ENCODE data around the gene HK2. TPM values are rescaled to one million over a fixed set of nuclear protein-coding genes. Genes with fewer than 3 reads are reported as not detected.

HK2 gene
- total and polyA plus RNA-seq, 4 donors: 1.1 to 26.4 (median 13.9) TPM

DNA sequence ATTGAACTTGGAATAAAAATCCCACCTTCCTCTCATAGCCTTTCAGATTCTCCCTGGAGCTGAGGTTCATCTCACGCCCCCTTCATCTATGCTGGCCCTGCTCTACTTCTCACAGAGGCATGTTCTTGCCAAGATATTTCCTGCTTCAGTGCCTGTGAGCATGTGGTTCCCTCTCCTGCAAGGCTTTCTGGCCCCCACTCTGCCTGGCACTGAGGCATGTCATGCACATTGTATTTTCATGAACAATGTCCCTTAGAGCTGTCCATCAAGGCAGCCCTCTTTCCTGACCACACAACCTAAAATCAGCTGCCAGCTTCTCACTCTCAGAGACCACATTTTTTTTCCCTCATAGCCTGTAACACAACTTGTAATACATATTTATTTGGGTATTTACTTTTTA lies 18.0 kb upstream of the HK2 start:
- no peak overlapping the region for H3K27ac ChIP-seq (ENCODE audit: low read depth in 1 of 2, low read length in 2 of 2)
- no peak overlapping the region for H3K4me3 ChIP-seq (ENCODE audit: low read length in 2 of 2)
- no peak for DNase-seq
- 75 to 94% methylated on average over 1 of the region's 1 CpG for WGBS, 2 donors
- no peaks in the 10 kb centered on the region for H3K4me1 ChIP-seq (ENCODE audit: control insufficient read depth in 1 of 2, insufficient read depth in 2 of 2, low read length in 2 of 2)
- no peak for ATAC-seq (ENCODE audit: low FRiP score)
- H3K27me3 ChIP-seq (ENCODE audit: control insufficient read depth in 1 of 2, insufficient read depth in 2 of 2, low read length in 1 of 2): no peaks in the 10 kb centered on the region
- no peaks in the 10 kb centered on the region for H3K9me3 ChIP-seq (ENCODE audit: control insufficient read depth, low read length)
- no peaks in the 10 kb centered on the region for H3K36me3 ChIP-seq (ENCODE audit: control insufficient read depth in 1 of 2, insufficient read depth in 2 of 2, low read length in 1 of 2)
- intact Hi-C loops (cut with DNase I): no loop called here

DNA sequence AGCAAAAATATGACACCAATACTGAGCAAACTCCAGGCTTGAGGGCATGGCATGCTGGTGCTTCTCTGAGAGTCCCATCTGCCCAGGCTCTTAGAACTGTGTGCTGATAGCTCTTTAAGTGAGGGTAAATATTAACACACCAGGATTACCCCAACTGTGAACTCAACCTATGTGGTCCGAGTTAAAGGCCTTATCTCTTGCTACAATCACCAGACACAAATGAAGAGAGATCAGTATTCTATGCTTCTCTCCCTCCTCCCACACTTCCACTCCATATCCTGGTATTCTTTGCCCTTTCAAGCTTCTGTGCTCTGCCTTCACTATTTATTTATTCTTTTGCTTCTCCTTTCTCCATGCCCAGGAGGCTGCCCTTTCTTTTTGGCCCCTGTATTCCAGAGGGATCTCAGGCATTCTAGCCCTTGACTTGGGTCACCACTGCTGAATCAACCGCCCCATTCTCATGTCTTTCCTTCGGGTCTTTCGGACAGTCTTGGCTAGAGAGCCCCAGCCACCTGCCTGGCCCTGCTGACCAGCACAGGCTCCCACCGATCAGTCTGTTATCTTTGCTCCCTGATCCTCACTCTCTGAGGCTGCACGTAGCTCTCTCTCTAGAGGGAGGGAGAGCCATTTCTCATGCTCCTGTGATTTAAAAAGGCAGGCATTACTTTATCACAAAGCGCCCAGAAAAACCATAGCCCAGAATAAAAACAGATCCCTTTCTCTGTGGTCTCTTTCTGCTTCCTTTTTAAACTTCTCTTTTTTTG lies 17.2 kb upstream of the HK2 start:
- no peak overlapping the region for H3K4me3 ChIP-seq (ENCODE audit: low read length in 2 of 2)
- WGBS, 2 donors: 48% methylated on average over 7 of the region's 7 CpGs
- H3K4me1 ChIP-seq (ENCODE audit: control insufficient read depth in 1 of 2, insufficient read depth in 2 of 2, low read length in 2 of 2): no peaks in the 10 kb centered on the region
- no peaks in the 10 kb centered on the region for H3K27me3 ChIP-seq (ENCODE audit: control insufficient read depth in 1 of 2, insufficient read depth in 2 of 2, low read length in 1 of 2)
- no peak for DNase-seq
- intact Hi-C loops (cut with DNase I): no loop called here
- no peak for ATAC-seq (ENCODE audit: low FRiP score)
- H3K36me3 ChIP-seq (ENCODE audit: control insufficient read depth in 1 of 2, insufficient read depth in 2 of 2, low read length in 1 of 2): no peaks in the 10 kb centered on the region
- no peak overlapping the region for H3K27ac ChIP-seq (ENCODE audit: low read depth in 1 of 2, low read length in 2 of 2)
- no peaks in the 10 kb centered on the region for H3K9me3 ChIP-seq (ENCODE audit: control insufficient read depth, low read length)

DNA sequence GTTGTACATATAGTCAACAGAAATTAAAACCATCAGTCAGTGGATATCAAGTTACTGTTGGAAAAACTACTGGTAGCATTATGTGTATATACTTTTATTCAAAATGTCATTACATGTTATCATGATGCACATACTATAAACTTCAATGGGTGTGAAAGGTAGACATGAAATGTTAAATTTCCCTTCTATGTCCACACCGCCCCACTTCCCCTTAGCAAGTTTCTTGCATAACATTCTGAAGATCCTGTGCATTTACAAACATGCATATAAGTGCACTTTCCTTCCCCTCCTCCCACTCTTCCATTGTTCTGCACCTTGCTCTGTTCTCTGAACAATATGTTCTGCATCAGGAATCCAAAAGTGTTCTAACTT lies 16.6 kb upstream of the HK2 start:
- H3K27me3 ChIP-seq (ENCODE audit: control insufficient read depth in 1 of 2, insufficient read depth in 2 of 2, low read length in 1 of 2): no peaks in the 10 kb centered on the region
- 92 to 97% methylated on average over 1 of the region's 1 CpG for WGBS, 2 donors
- no peak overlapping the region for H3K4me3 ChIP-seq (ENCODE audit: low read length in 2 of 2)
- H3K4me1 ChIP-seq (ENCODE audit: control insufficient read depth in 1 of 2, insufficient read depth in 2 of 2, low read length in 2 of 2): no peaks in the 10 kb centered on the region
- intact Hi-C loops (cut with DNase I): no loop called here
- H3K36me3 ChIP-seq (ENCODE audit: control insufficient read depth in 1 of 2, insufficient read depth in 2 of 2, low read length in 1 of 2): no peaks in the 10 kb centered on the region
- ATAC-seq (ENCODE audit: low FRiP score): no peak
- no peaks in the 10 kb centered on the region for H3K9me3 ChIP-seq (ENCODE audit: control insufficient read depth, low read length)
- H3K27ac ChIP-seq (ENCODE audit: low read depth in 1 of 2, low read length in 2 of 2): no peak overlapping the region
- no peak for DNase-seq

DNA sequence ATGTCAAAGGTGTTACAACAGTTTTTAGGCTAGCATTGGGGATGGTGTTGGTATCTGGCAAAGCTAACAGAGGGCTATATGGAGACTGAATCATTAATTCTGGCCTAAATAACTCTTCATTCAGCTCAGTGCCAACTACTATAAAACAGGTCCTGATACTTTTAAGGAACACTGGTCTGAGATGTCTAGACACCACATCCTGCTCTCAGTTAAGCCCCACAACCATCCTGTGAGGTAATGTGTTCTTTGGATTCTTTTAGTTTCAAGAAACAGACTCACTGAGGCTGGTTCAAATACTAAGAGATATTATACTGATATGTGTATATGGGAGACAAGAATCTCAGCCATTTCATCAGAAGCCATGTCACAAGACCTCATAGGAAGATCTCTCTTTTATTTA lies 14.2 kb upstream of the HK2 start:
- no peaks in the 10 kb centered on the region for H3K27me3 ChIP-seq (ENCODE audit: control insufficient read depth in 1 of 2, insufficient read depth in 2 of 2, low read length in 1 of 2)
- DNase-seq: no peak
- ATAC-seq (ENCODE audit: low FRiP score): no peak
- no peaks in the 10 kb centered on the region for H3K36me3 ChIP-seq (ENCODE audit: control insufficient read depth in 1 of 2, insufficient read depth in 2 of 2, low read length in 1 of 2)
- H3K27ac ChIP-seq (ENCODE audit: low read depth in 1 of 2, low read length in 2 of 2): no peak overlapping the region
- no peaks in the 10 kb centered on the region for H3K4me1 ChIP-seq (ENCODE audit: control insufficient read depth in 1 of 2, insufficient read depth in 2 of 2, low read length in 2 of 2)
- intact Hi-C loops (cut with DNase I): no loop called here
- no peaks in the 10 kb centered on the region for H3K9me3 ChIP-seq (ENCODE audit: control insufficient read depth, low read length)
- H3K4me3 ChIP-seq (ENCODE audit: low read length in 2 of 2): no peak overlapping the region

DNA sequence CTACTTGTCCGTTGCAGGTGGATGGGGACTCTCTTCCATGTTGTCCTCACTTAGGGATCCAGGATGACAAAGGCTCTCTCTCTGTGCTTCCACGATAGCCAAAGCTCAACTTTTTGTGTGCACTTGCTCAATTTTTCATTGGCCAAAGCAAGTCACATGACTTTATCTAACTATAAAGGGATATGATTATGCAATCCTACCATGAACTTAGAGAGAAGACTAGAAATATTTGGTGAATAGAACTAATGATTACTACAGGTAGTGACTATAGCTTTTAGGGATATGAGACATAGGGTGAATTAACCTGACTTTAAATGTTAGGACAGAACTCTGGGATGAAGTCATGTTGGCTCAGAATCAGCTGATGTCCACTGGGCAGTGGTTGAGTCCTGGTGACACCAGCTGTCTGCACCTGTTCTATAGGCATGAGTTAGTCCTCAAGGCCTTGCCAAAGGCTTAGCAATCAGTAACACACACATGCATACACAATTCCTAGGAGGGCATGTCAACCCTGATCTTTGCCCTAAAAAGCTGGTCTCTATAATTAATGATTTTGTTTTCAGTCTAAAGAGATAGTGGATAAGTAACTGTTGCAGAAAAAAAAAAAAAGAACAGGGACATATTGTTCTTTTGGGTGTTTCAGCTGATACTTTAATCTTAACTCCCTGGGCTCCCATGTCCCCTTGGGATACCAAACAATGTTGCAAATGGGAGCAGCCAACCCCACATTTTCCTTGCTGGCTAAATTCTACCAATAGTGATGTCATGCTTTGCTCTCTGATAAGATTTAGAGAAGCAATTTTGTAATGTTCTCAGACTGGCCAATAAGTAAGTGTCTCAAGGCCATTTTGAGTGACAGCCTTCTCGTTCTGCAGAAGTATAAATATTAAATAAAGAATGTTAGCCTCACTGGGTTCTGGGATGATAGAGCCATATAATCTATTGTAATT lies 12.5 kb upstream of the HK2 start:
- DNase-seq: no peak
- no peaks in the 10 kb centered on the region for H3K36me3 ChIP-seq (ENCODE audit: control insufficient read depth in 1 of 2, insufficient read depth in 2 of 2, low read length in 1 of 2)
- no peak for ATAC-seq (ENCODE audit: low FRiP score)
- no peaks in the 10 kb centered on the region for H3K4me1 ChIP-seq (ENCODE audit: control insufficient read depth in 1 of 2, insufficient read depth in 2 of 2, low read length in 2 of 2)
- H3K27me3 ChIP-seq (ENCODE audit: control insufficient read depth in 1 of 2, insufficient read depth in 2 of 2, low read length in 1 of 2): no peaks in the 10 kb centered on the region
- intact Hi-C loops (cut with DNase I): no loop called here
- no peak overlapping the region for H3K27ac ChIP-seq (ENCODE audit: low read depth in 1 of 2, low read length in 2 of 2)
- H3K4me3 ChIP-seq (ENCODE audit: low read length in 2 of 2): no peak overlapping the region
- no peaks in the 10 kb centered on the region for H3K9me3 ChIP-seq (ENCODE audit: control insufficient read depth, low read length)
- 59 to 67% methylated on average over 3 of the region's 3 CpGs for WGBS, 2 donors

DNA sequence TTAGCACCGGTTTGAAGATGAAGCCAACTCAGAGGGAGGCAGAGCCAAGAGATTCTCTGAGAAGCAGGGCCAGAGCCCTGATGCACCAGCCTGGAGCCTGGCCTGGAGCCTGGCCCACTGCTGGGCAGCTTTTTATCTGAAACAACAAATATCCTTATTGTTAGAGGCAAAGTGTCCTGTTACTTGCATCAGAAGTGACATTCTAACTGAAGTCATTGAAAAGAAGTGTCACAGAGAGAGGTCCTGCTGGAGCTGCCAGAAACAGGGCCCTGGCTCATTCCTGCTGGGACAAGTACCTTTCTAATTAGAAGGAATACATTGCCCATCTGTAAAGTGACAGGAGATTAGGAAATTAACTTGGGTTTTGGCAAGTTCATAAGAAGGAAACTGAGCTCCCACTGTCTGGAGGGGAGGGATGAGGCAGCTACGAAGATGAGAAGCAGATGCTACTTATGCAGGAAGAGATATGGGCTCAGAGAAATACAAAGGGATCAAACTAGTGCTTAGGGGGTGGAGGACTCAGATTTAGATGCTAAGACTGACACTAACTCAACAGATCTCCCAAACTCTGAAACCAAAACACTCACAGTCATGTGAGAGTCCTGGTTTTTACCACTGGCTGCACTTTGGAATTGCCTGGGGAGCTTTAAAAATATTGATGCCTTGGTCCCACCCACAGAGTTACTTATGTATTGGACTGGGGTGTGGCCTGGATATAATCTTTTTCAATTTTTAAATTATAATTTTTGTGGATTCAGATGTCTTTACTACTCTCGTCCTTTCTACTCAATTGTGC lies 11.0 kb upstream of the HK2 start:
- Histone ChIP-seq H3K9me3 (ENCODE audit: control insufficient read depth, low read length) (no peaks in the 10 kb centered on the region), H3K4me3 (ENCODE audit: low read length in 2 of 2) (no peak overlapping the region), H3K36me3 (ENCODE audit: control insufficient read depth in 1 of 2, insufficient read depth in 2 of 2, low read length in 1 of 2) (no peaks in the 10 kb centered on the region), H3K4me1 (ENCODE audit: control insufficient read depth in 1 of 2, insufficient read depth in 2 of 2, low read length in 2 of 2) (no peaks in the 10 kb centered on the region), H3K27me3 (ENCODE audit: control insufficient read depth in 1 of 2, insufficient read depth in 2 of 2, low read length in 1 of 2) (no peaks in the 10 kb centered on the region), H3K27ac (ENCODE audit: low read depth in 1 of 2, low read length in 2 of 2) (no peak overlapping the region)
- intact Hi-C loops (cut with DNase I): no loop called here
- DNase-seq: no peak
- WGBS, 2 donors: 67 to 72% methylated on average over 3 of the region's 3 CpGs
- ATAC-seq (ENCODE audit: low FRiP score): no peak

DNA sequence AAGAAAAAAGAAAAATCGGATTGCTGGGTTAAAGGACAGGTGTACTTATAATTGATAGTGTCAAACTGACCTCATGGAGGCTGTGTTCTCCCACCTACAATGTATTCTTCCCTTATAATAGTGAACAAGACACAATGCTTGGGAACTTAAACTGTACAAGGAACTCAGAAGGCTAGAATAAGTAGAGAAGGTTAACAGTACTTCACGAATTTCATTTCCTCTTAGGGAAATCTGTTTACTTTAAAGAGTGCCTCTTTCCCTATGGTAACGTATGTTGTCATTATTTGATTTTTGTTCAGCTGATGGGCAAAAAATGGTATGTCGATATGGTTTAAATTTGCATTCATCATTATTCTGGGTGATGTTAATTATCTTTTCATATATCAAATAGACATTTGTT lies 9.2 kb upstream of the HK2 start:
- ATAC-seq (ENCODE audit: low FRiP score) (no peak), DNase-seq (no peak)
- no peaks in the 10 kb centered on the region for H3K9me3 ChIP-seq (ENCODE audit: control insufficient read depth, low read length)
- intact Hi-C loops (cut with DNase I): no loop called here
- H3K36me3 ChIP-seq (ENCODE audit: control insufficient read depth in 1 of 2, insufficient read depth in 2 of 2, low read length in 1 of 2): no peaks in the 10 kb centered on the region
- no peaks in the 10 kb centered on the region for H3K4me1 ChIP-seq (ENCODE audit: control insufficient read depth in 1 of 2, insufficient read depth in 2 of 2, low read length in 2 of 2)
- no peaks in the 10 kb centered on the region for H3K27me3 ChIP-seq (ENCODE audit: control insufficient read depth in 1 of 2, insufficient read depth in 2 of 2, low read length in 1 of 2)
- 71 to 84% methylated on average over 4 of the region's 4 CpGs for WGBS, 2 donors
- H3K4me3 ChIP-seq (ENCODE audit: low read length in 2 of 2): no peak overlapping the region
- no peak overlapping the region for H3K27ac ChIP-seq (ENCODE audit: low read depth in 1 of 2, low read length in 2 of 2)

DNA sequence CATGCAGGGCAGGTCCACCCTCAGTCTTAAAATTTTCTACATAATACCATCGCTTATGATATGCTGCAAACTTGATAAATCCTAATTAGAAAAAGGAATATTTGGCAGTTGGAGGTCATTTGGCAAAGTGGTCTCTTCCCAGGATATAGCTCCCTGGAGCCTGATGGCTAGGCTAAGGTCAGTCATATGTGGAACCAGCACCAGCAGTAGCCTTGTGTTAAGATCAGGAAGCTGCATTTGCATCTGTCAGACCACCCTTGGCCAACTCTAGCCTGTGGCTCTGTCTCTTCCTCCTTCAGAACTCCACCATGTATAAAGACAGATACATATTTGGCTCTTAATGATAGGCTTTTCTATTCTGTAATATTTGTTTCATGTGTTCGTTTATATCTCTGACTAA lies 5.4 kb upstream of the HK2 start:
- H3K27me3 ChIP-seq (ENCODE audit: control insufficient read depth in 1 of 2, insufficient read depth in 2 of 2, low read length in 1 of 2): no peaks in the 10 kb centered on the region
- intact Hi-C loops (cut with DNase I): no loop called here
- H3K9me3 ChIP-seq (ENCODE audit: control insufficient read depth, low read length): no peaks in the 10 kb centered on the region
- no peak overlapping the region for H3K4me3 ChIP-seq (ENCODE audit: low read length in 2 of 2)
- 83% methylated on average over 2 of the region's 2 CpGs for whole genome bisulfite sequencing, 2 donors
- no peak for ATAC-seq (ENCODE audit: low FRiP score)
- H3K27ac ChIP-seq (ENCODE audit: low read depth in 1 of 2, low read length in 2 of 2): no peak overlapping the region
- no peaks in the 10 kb centered on the region for H3K36me3 ChIP-seq (ENCODE audit: control insufficient read depth in 1 of 2, insufficient read depth in 2 of 2, low read length in 1 of 2)
- H3K4me1 ChIP-seq (ENCODE audit: control insufficient read depth in 1 of 2, insufficient read depth in 2 of 2, low read length in 2 of 2): no peaks in the 10 kb centered on the region
- no peak for DNase-seq

Measured in aorta (tissue), 5 donors.